ENCODE results near the gene PRKCB.
"Not testable (repeated sequence)": the region's sequence is repeated elsewhere in the genome, so short reads cannot be mapped to it uniquely, and the experiment has no call there.

PRKCB gene

GRCh38 chr16:23902748-23903414, 67.1 kb downstream of the PRKCB start:
- no peak for DNase-seq (ENCODE audit: low spot score)

GRCh38 chr16:23905027-23905426, 69.2 kb downstream of the PRKCB start:
- no peak for DNase-seq (ENCODE audit: low spot score)

- DNase-seq (ENCODE audit: low spot score): no peak
These were observed 71.7 kb downstream of the PRKCB start for GRCh38 chr16:23907457-23907902.

- no peak for DNase-seq (ENCODE audit: low spot score)
These were observed 72.1 kb downstream of the PRKCB start for GRCh38 chr16:23907903-23908302.

GRCh38 chr16:23908790-23909189, 73.0 kb downstream of the PRKCB start:
- no peak for DNase-seq (ENCODE audit: low spot score)

GRCh38 chr16:23909792-23910418, 74.1 kb downstream of the PRKCB start:
- no peak for DNase-seq (ENCODE audit: low spot score)

- DNase-seq (ENCODE audit: low spot score): no peak
These were observed 79.3 kb downstream of the PRKCB start for GRCh38 chr16:23914946-23915530.

- DNase-seq (ENCODE audit: low spot score): not testable (repeated sequence)
These were observed 80.8 kb downstream of the PRKCB start for GRCh38 chr16:23916552-23916951.

GRCh38 chr16:23917621-23918020, 81.8 kb downstream of the PRKCB start:
- DNase-seq (ENCODE audit: low spot score): no peak

- DNase-seq (ENCODE audit: low spot score): no peak
These were observed 84.7 kb downstream of the PRKCB start for GRCh38 chr16:23920446-23920845.

- DNase-seq (ENCODE audit: low spot score): no peak
These were observed 85.1 kb downstream of the PRKCB start for GRCh38 chr16:23920899-23921298.

- no peak for DNase-seq (ENCODE audit: low spot score)
These were observed 86.6 kb downstream of the PRKCB start for GRCh38 chr16:23922406-23922805.

- DNase-seq (ENCODE audit: low spot score): no peak
These were observed 88.3 kb downstream of the PRKCB start for GRCh38 chr16:23924128-23924527.

GRCh38 chr16:23927796-23928195, 92.0 kb downstream of the PRKCB start:
- DNase-seq (ENCODE audit: low spot score): no peak

GRCh38 chr16:23929237-23929636, 93.5 kb downstream of the PRKCB start:
- DNase-seq (ENCODE audit: low spot score): no peak

- no peak for DNase-seq (ENCODE audit: low spot score)
These were observed 94.1 kb downstream of the PRKCB start for GRCh38 chr16:23929856-23930255.

- DNase-seq (ENCODE audit: low spot score): no peak
These were observed 95.0 kb downstream of the PRKCB start for GRCh38 chr16:23930791-23931190.

- DNase-seq (ENCODE audit: low spot score): no peak
These were observed 95.4 kb downstream of the PRKCB start for GRCh38 chr16:23931199-23931598.

- DNase-seq (ENCODE audit: low spot score): not testable (repeated sequence)
These were observed 97.9 kb downstream of the PRKCB start for GRCh38 chr16:23933650-23934049.

GRCh38 chr16:23934610-23935236, 98.9 kb downstream of the PRKCB start:
- DNase-seq (ENCODE audit: low spot score): no peak

- DNase-seq (ENCODE audit: low spot score): no peak
These were observed 104.3 kb downstream of the PRKCB start for GRCh38 chr16:23940111-23940510.

- no peak for DNase-seq (ENCODE audit: low spot score)
These were observed 105.2 kb downstream of the PRKCB start for GRCh38 chr16:23941025-23941424.

GRCh38 chr16:23941963-23942564, 106.3 kb downstream of the PRKCB start:
- DNase-seq (ENCODE audit: low spot score): no peak
